MCF 10A (cell line): ENCODE results near the gene SELENOW. TPM values are rescaled to one million over a fixed set of nuclear protein-coding genes. Genes with fewer than 3 reads are reported as not detected.

Experiments
- BruUV-seq: library from RNA; stranded (reverse); fragments of 400-500 nt; replicated peaks from 2 replicates; lab custom pipeline; 2021; lab: Mats Ljungman, UMichigan
- CTCF ChIA-PET: fragments of 300-600 bp; sonication (Branson Sonifier 250); formaldehyde crosslinking; extraction: SDS; loops from one replicate; lab custom pipeline; 2021; ENCODE audit warnings: antibody characterized with exemption, inconsistent platforms; lab: Yijun Ruan, JAX
- POLR2A ChIA-PET: fragments of 300-600, 350-650 bp; sonication (Branson Sonifier 250); formaldehyde crosslinking; extraction: SDS; loops from one replicate; lab custom pipeline; 2020; ENCODE audit warnings: antibody characterized with exemption, inconsistent platforms; lab: Yijun Ruan, JAX
- DNase-seq: peaks from one replicate; pipeline ENCODE4 v3.0.0-alpha.2; 2018; ENCODE audit not compliant: unreplicated experiment
- H3K27ac Mint-ChIP-seq: one replicate; pipeline ENCODE4 v1.8.0; 2022; ENCODE audit warnings: mild to moderate bottlenecking, low read depth, mixed read lengths; ENCODE audit not compliant: unreplicated experiment
- H3K27me3 Mint-ChIP-seq: one replicate; pipeline ENCODE4 v1.8.0; 2022; ENCODE audit warnings: mixed read lengths; ENCODE audit not compliant: insufficient read depth, unreplicated experiment
- H3K36me3 Mint-ChIP-seq: one replicate; pipeline ENCODE4 v1.8.0; 2022; ENCODE audit warnings: mild to moderate bottlenecking, moderate library complexity, mixed read lengths; ENCODE audit not compliant: insufficient read depth, unreplicated experiment
- H3K4me1 Mint-ChIP-seq: one replicate; pipeline ENCODE4 v1.8.0; 2022; ENCODE audit warnings: mixed read lengths; ENCODE audit not compliant: insufficient read depth, unreplicated experiment
- H3K4me3 Mint-ChIP-seq: one replicate; pipeline ENCODE4 v1.8.0; 2022; ENCODE audit warnings: mild to moderate bottlenecking, moderate library complexity, mixed read lengths; ENCODE audit not compliant: unreplicated experiment
- H3K9me3 Mint-ChIP-seq: one replicate; pipeline ENCODE4 v1.8.0; 2022; ENCODE audit warnings: mixed read lengths; ENCODE audit not compliant: unreplicated experiment
- CTCF ChIP-seq: fragments of 200-600 bp; IDR thresholded peaks from one replicate; pipeline ENCODE4 v1.8.0; 2022; ENCODE audit warnings: antibody characterized with exemption, mild to moderate bottlenecking; ENCODE audit not compliant: unreplicated experiment
- intact Hi-C: fragments of 100-400 bp; cut with micrococcal nuclease; formaldehyde crosslinking; loops from 2 replicates; pipeline ENCODE4 v1.14.1; 2022
- total RNA-seq: library from RNA; stranded (reverse); gene quantifications from 2 replicates; pipeline ENCODE4 v1.2.3, GENCODE V29; 2022

Gene SELENOW
- total RNA-seq, 1 experiment from 2014 or later = 115 TPM

- Mint-ChIP-seq H3K27ac (peak overlapping the region; percentile 83), H3K27me3 (no peaks in the 10 kb centered on the region), H3K36me3 (peaks cover 89% of the 10 kb centered on the region), H3K9me3 (no peaks in the 10 kb centered on the region), H3K4me3 (peak overlapping the region; percentile 76), H3K4me1 (peaks cover 40% of the 10 kb centered on the region)
- TF ChIP-seq CTCF = no peak
- ChIA-PET POLR2A (interaction anchor here (1.0 to 11.9 kb wide), 6 partner anchors 11 to 247 kb away, joined by 3 to 207 read pairs (median 16); partner anchors contain the start of genes EHD2, KPTN, NOP53 and SELENOW), CTCF (interaction anchor here (1.1 kb wide), 1 partner anchor 294 kb away, joined by 3 read pairs; no protein-coding TSS in a partner anchor)
- intact Hi-C loops = no loop called here
- BruUV-seq = no TSS peak
- no peak for DNase-seq
These were observed 48.0 kb upstream of the SELENOW start for GRCh38 chr19:47730521-47730889.

DNA sequence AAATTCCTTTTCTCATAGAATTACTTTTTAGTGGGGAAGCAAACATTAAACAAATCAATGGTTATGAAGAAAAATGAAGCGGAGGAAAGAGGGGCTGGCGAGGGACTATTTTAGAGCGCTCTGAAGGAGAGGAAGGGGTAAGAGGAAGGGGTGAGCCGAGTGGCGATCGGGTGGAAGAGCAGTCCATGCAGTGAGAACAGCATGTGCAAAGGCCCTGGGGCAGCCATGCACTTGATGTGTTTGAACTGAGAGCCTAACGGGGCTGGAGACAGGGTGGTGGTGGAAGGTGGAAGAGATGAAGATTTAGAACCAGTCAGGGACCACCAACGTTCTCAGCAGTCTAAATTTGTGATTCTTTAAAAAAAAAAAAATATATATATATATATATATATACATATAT lies 47.6 kb upstream of the SELENOW start:
- no TSS peak for BruUV-seq
- ChIA-PET POLR2A (interaction anchor here (4.5 to 11.9 kb wide), 3 partner anchors 11 to 16 kb away, joined by 29 to 207 read pairs (median 34); partner anchors contain the start of genes EHD2 and NOP53), CTCF (interaction anchor here (1.1 kb wide), 1 partner anchor 294 kb away, joined by 3 read pairs; no protein-coding TSS in a partner anchor)
- no peak for TF ChIP-seq CTCF
- no peak for DNase-seq
- peaks cover 36% of the 10 kb centered on the region for H3K4me1 Mint-ChIP-seq
- intact Hi-C loops = no loop called here
- no peaks in the 10 kb centered on the region for H3K27me3 Mint-ChIP-seq
- H3K9me3 Mint-ChIP-seq = no peaks in the 10 kb centered on the region
- no peak overlapping the region for H3K4me3 Mint-ChIP-seq
- peaks cover 90% of the 10 kb centered on the region for H3K36me3 Mint-ChIP-seq
- peak overlapping the region; percentile 83 for H3K27ac Mint-ChIP-seq

GRCh38 chr19:47735131-47735530 lies 43.4 kb upstream of the SELENOW start:
- POLR2A ChIA-PET = interaction anchor here (1.8 to 2.8 kb wide), 3 partner anchors 9 to 22 kb away, joined by 6 to 16 read pairs (median 6); partner anchors contain the start of gene EHD2
- intact Hi-C loops = no loop called here
- Mint-ChIP-seq H3K27me3 (no peaks in the 10 kb centered on the region), H3K4me1 (peaks cover 7% of the 10 kb centered on the region), H3K36me3 (peaks cover 93% of the 10 kb centered on the region), H3K4me3 (no peak overlapping the region), H3K9me3 (no peaks in the 10 kb centered on the region), H3K27ac (no peak overlapping the region)
- BruUV-seq = no TSS peak
- CTCF ChIA-PET = interaction anchor here (0.6 to 2.0 kb wide), 5 partner anchors 9 to 450 kb away, joined by 3 to 7 read pairs (median 4); partner anchors contain the start of gene EHD2
- no peak for DNase-seq
- TF ChIP-seq CTCF = no peak

DNA sequence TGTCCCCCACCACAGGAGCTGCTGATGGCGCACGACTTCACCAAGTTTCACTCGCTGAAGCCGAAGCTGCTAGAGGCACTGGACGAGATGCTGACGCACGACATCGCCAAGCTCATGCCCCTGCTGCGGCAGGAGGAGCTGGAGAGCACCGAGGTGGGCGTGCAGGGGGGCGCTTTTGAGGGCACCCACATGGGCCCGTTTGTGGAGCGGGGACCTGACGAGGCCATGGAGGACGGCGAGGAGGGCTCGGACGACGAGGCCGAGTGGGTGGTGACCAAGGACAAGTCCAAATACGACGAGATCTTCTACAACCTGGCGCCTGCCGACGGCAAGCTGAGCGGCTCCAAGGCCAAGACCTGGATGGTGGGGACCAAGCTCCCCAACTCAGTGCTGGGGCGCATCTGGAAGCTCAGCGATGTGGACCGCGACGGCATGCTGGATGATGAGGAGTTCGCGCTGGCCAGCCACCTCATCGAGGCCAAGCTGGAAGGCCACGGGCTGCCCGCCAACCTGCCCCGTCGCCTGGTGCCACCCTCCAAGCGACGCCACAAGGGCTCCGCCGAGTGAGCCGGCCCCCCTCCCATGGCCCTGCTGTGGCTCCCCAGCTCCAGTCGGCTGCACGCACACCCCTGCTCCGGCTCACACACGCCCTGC lies 37.5 kb upstream of the SELENOW start:
- no TSS peak for BruUV-seq
- no peaks in the 10 kb centered on the region for H3K9me3 Mint-ChIP-seq
- ChIA-PET CTCF (interaction anchor here (0.6 to 2.8 kb wide), 3 partner anchors 19 to 28 kb away, joined by 3 to 7 read pairs (median 3); partner anchors contain the start of gene EHD2), POLR2A (interaction anchor here (1.9 to 9.5 kb wide), 3 partner anchors 14 to 27 kb away, joined by 12 to 207 read pairs (median 13); partner anchors contain the start of gene EHD2)
- H3K27ac Mint-ChIP-seq = no peak overlapping the region
- intact Hi-C loops = no loop called here
- no peaks in the 10 kb centered on the region for H3K27me3 Mint-ChIP-seq
- no peak for DNase-seq
- no peak overlapping the region for H3K4me3 Mint-ChIP-seq
- H3K4me1 Mint-ChIP-seq = no peaks in the 10 kb centered on the region
- H3K36me3 Mint-ChIP-seq = peaks cover 89% of the 10 kb centered on the region
- TF ChIP-seq CTCF = no peak
